Suppressor macrophage treated with lipopolysaccharide for 1 hour (primary cell): ENCODE results near the gene ISM1.

Experiments used
- DNase-seq, 3 donors: peaks; one replicate each; pipeline ENCODE4 v3.0.0-alpha.2; 2020 to 2022

Gene ISM1

GRCh38 chr20:13284830-13285229 is 63.8 kb downstream of the ISM1 start:
- no peak for DNase-seq

DNA sequence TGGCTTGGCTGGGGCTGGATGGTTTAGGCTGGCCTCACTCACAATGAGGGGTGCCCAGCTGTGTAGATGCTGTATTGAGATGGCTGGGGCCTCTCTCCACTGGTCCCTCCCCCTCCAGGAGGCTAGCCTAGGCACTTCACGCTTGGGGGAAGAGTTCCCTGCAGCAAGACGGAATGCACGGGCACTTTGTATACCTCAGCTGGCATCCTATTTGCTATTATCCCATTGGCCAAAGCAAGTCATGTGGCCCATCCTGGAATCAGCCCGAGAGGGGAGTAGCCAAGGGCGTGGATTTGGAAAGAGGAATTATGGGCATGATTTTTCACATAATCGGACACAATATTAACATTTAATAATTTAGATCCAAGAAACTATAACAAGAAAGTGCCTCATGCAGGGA is 64.3 kb downstream of the ISM1 start:
- no peak for DNase-seq

DNA sequence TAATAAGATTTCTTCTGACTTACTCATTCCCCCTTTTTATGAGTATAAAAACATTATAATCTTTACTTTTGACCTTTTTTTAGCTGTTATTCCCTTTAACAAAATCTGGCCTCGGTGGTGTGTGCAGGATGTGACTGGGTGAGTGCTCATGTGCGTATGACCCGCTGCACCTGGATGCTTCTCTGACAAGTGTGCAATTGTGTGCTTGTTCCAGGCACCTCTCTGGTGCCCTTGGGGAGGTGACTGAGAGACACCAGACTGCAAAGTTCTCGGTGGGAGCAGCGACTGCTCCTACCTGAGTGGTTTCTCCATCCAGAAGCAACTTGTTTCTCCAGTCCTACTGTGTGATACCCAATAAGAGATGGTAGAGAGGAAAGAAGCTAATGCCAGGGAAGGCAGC is 65.0 kb downstream of the ISM1 start:
- no peak for DNase-seq

DNA sequence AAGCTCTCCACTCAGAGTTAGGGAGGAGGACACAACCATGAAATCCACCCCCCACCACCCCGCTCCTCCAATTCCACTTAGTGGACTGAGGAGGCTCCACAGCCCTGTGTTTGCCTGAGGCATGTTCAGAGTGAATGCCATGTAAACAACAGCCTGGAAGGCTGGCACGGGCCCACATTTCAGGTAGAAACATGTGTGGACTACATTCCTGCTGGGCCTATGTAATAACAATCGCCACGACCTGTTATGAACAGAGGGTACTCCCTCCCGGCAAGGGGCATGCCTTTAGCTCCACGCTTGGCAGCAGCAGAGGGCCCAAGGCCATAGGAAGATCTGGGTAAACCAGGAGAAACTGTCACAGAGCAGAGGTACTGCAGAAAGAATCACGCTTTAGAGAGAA is 65.5 kb downstream of the ISM1 start:
- DNase-seq = no peak

GRCh38 chr20:13288357-13288756 is 67.3 kb downstream of the ISM1 start:
- DNase-seq = no peak

DNA sequence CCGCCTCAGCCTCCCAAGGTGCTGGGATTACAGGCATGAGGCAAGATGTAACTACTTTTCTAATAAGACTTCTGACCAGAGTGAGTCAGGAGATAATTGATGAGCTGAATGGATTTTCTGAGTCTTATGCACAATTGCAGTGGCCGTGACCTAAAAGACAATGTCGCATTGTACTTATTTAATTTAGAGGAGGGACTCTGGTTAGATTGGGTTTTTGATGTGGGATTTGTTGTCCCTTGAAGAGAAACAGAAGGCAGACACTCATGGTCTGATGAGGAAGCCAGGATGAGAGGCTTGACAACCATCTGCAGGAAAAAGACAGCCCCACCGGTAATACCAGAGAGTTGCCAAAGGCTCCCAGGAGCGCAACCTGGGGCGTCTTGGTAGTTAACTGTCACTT is 68.0 kb downstream of the ISM1 start:
- DNase-seq = no peak

DNA sequence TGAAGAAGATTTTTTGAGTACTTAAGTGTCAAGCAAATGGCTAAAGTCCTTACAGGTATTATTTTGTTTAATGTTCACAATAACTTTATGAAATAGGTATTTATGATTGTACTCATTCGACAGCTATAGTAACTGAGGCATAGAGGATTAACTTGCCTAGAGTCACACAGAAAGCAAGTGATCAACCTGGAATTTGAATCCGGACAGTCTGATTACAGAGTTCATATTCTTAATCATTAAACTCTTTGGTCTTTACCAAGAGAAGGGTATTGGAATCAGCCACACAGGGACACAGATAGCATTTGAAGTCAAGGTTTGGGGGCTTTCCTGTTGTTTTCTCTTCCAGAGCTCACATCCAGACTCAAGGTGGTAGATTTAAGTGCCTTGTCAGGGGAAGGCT is 69.7 kb downstream of the ISM1 start:
- no peak for DNase-seq

DNA sequence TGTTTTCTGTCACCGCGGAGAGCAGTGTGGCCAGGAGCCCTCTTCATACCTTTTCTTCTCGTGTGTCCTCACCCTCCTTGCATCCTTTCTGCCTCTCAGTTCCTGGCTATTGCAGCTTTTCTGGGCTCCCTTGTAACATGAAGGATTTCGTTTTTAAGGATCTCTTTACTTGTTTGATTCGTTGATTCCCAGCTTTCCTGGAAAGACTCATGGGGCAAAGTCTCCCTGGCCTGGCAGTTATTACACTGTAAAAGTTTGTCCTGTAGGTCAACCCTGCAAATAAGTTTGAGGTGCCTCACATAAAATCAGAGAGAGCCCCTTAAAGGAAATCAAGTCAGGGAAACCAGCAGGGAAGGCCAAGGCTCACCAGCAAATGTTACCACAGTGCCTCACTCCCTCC is 70.1 kb downstream of the ISM1 start:
- no peak for DNase-seq

GRCh38 chr20:13292201-13292885 is 71.3 kb downstream of the ISM1 start:
- no peak for DNase-seq

DNA sequence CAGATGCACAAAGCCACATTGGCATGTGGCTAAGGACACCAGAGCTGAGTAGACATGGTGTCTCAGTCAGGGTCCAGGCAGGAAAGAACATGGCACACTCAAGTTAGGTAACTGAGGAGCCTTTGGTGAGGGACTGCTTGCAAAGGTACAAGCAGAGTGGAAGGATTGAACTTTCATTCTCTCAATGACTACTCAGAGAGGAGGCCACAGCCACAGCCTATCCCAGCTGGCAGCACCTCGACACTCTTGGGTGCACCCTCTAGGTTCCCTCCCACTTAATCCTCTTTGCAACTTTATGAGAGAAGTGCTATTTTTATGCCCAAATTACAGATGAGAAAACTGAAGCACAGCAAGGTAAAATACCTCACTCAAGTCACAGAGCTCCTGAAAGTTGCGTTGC is 73.4 kb downstream of the ISM1 start:
- DNase-seq = no peak

- no peak for DNase-seq
Observed at GRCh38 chr20:13295637-13296036, 74.6 kb downstream of the ISM1 start.

- DNase-seq = no peak
Observed at GRCh38 chr20:13296070-13296469, 75.0 kb downstream of the ISM1 start.

- no peak for DNase-seq
Observed at GRCh38 chr20:13297147-13297899, 76.2 kb downstream of the ISM1 start.

- DNase-seq = no peak
Observed at GRCh38 chr20:13298692-13299373, 77.8 kb downstream of the ISM1 start.

DNA sequence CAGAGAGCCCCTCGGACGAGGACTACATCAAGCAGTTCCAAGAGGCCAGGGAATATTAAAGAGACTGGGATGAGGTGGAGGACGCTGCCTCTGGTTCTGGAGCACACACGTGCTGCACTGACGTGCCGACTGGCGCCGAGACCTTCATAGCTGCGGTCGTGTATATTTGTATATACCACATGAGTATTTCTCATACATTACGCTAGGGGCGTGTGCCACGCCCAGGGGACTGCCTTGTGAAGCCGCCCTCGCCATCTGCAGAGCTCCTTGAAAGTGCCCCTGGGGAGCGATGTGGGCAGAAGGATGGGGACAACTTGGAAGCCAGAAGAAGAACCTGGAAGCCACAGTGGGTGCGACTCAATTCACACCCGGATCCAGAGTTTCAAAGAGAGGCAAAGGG is 78.3 kb downstream of the ISM1 start:
- DNase-seq = no peak

DNA sequence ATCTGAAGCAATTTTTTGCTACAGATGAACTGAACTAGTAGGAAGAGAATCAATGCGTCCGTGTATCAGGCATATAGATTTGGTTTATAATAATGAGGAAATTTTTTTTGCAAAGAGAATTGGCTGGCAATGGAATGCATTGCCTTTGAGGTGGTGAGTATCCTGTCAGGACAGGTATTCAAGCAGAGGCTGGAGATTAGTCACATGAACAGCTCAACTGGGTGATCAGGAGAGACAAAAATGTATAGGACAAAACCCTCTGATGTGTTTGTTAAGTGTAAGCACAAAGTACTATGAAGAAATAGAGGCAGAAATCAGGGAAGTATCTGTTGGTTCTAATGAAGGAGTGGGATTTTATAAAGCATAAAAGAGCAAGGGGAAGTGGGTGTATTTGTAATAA is 80.5 kb downstream of the ISM1 start:
- no peak for DNase-seq

DNA sequence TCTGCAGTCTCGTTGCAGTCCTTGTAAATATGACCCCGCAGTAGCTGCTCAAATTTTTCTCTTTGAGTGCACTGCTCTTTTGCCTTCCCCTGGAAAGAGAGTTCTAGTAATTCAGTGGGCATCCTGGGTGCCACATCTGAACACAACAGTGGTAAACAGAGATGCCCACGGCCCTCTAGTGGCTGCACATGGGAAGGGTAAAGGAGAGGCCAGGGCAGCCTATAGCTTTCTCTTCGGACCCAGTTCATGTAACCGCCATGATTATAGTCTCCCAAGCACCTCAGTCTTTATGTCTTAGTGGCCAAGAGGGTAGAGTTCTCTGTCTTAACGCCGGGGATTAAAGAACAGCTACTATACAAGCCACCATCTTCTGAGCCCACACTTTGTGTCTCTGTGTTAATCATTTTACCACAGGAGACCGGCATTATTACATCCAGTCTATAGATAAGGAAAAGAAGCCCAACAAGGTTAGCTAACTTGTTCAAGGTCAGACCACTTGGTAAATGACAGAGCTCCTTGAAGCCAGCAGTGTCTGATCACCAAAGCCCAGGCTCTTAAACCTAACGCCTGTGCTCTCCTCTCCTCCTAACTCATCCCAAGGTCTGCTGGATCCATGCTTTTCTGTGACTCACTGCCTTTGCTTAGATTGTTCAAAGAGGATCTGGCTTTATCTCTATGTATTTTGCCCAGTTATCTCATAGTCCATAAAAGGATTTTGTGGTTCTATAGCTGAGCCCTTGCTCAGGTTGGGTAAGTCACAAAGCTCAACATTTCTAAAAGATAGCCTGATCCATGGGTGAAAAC is 81.8 kb downstream of the ISM1 start:
- DNase-seq = peak in 2 of 3 donors; percentile 29 to 48

DNA sequence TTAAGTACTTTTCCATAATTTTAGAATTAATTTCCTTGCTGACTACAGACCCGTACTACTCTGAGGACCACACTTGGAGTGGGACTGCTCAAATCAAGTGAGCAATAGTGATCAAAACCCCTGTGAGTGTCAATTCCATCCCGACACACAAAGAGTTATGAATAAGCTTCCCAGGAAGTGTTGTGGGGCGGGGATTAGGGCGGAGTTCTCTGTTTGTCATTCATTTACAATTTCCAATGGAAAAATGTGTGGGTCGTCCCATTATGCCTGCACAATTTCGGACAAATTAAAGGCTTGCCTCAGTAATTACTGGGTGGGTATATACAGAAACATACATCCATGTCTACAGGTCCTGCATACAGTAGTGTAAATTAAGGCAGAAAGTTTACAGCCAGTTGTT is 84.2 kb downstream of the ISM1 start:
- DNase-seq = no peak

GRCh38 chr20:13307562-13308163 is 86.6 kb downstream of the ISM1 start:
- DNase-seq = no peak

GRCh38 chr20:13312300-13312699 is 91.2 kb downstream of the ISM1 start:
- no peak for DNase-seq

DNA sequence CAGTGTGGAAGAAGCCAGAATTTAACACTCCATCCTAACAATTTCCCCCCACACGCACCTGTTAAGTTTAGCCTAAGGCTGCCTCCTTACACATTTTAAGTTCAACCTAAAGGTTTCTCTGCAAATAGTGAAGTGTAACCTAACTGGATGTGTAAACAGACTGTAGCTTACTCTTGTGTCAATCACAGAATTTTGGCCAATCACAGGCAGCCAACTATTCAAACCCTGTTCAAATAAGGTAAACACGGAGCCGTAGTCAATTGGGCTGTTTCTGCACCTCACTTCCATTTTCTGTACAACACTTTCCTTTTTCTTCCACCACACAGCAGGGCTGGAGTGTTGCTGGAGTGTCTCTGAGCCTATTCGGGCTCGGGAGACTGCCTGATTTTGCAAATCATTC is 92.1 kb downstream of the ISM1 start:
- no peak for DNase-seq

DNA sequence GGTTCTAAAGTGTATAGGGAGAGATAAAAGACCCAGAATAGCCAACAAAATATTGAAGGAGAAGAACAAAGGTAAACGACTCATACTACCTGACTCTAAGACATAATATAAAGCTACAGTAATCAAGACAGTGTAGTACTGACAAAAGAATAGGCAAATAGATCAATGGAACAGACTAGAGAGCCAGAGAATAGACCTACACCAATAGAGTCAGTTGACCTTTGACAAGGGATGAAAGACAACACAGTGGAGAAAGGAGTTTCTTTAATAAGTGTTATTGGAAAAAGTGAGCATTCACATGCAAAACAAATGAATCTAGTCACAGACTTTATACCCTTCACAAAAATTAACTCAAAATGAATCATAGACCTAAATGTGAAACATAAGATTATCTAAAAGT is 96.4 kb downstream of the ISM1 start:
- no peak for DNase-seq
